ENCODE measurements around the gene LZTS3.

DNA sequence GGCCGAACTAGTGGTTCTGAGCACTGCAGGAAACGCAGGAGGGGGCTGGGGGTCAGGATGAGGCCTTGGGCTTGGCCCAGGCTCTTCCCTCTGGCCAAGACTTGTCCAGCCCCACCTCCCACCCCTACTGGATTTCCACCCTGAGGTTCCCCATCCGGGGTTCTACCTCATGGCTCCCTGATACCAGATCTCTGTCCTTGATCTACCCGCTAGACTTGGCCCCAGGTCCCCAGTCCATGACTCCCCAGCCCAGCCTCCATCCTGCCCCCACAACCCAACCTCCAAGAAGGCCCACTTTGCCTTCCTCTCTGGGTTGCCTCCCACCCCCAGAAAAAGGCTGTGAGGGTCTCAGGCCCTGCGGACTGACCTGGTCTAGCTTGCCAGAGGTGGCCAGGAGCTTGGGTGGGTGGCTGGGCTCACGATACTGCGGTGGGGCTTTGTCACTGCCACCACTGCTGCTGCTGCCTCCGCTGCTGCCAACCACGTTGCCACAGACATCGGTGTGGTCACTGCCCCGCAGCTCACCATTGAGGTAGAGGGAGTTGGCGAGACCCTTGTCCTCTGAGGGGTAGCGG is 6.9 kb downstream of the LZTS3 start:
- TF ChIP-seq CTCF (IDR thresholded peaks at IDR 0.05; ENCODE audit: low read depth, low read length), result no peak
- no peak for TF ChIP-seq EZH2phosphoT487 (IDR thresholded peaks at IDR 0.05; ENCODE audit: low read depth)

Data from OCI-LY3 (cell line).